HepG2 (cell line): ENCODE results near the gene ZMPSTE24. TPM values are rescaled to one million over a fixed set of nuclear protein-coding genes. Genes with fewer than 3 reads are reported as not detected.

ENCODE experiments used
- ARID3A ChIP-seq: IDR thresholded peaks from 2 replicates; pipeline ENCODE4 v1.6.1; 2012; ENCODE audit warnings: low read depth, low read length, improper control_type of control experiment
- CREB3 ChIP-seq: sonication (generic); formaldehyde crosslinking; IDR thresholded peaks from 2 replicates; pipeline ENCODE4 v1.5.0; 2020; ENCODE audit warnings: missing genetic modification reagents
- ERF ChIP-seq: IDR thresholded peaks from 2 replicates; pipeline ENCODE4 v1.6.1; 2018; ENCODE audit warnings: missing biosample characterization, missing genetic modification reagents
- HIVEP1 ChIP-seq: sonication (generic); formaldehyde crosslinking; IDR thresholded peaks from 2 replicates; pipeline ENCODE4 v1.4.0; 2020; ENCODE audit warnings: mild to moderate bottlenecking, missing genetic modification reagents
- MZF1 ChIP-seq: sonication (generic); formaldehyde crosslinking; IDR thresholded peaks from 2 replicates; pipeline ENCODE4 v1.8.1; 2023; ENCODE audit warnings: mild to moderate bottlenecking, missing genetic modification reagents, borderline replicate concordance
- PRDM10 ChIP-seq: sonication (generic); formaldehyde crosslinking; IDR thresholded peaks from 2 replicates; pipeline ENCODE4 v1.4.0; 2020; ENCODE audit warnings: low read depth, missing genetic modification reagents
- RXRA ChIP-seq: sonication (generic); formaldehyde crosslinking; IDR thresholded peaks from 2 replicates; pipeline ENCODE4 v1.5.1; 2020; ENCODE audit warnings: missing genetic modification reagents
- THAP11 ChIP-seq: IDR thresholded peaks from 2 replicates; pipeline ENCODE4 v1.6.1; 2016; ENCODE audit warnings: missing biosample characterization, missing genetic modification reagents
- ZNF564 ChIP-seq: sonication (generic); formaldehyde crosslinking; IDR thresholded peaks from 2 replicates; pipeline ENCODE4 v1.8.1; 2023; ENCODE audit warnings: mild to moderate bottlenecking, missing genetic modification reagents
- ZNF687 ChIP-seq: sonication (generic); formaldehyde crosslinking; IDR thresholded peaks from 2 replicates; pipeline ENCODE4 v1.5.1; 2020; ENCODE audit warnings: mild to moderate bottlenecking, missing genetic modification reagents, moderate library complexity
- polyA plus RNA-seq, 8 experiments: library from polyadenylated mRNA; depleted of rRNA in 3 of 8; stranded (reverse) in 7 of 8; unstranded in 1 of 8; fragments of >200 nt; fragmentation: Illumina TruSeq in 4 of 8; extraction: Trizol in 4 of 8; gene quantifications; 2 replicates each; pipeline versions ENCODE4 v1.2.1 to v1.2.3, GENCODE V29; 2011 to 2016; ENCODE audit warnings: low read depth in 4 of 8, missing spikeins in 1 of 8, mixed read lengths in 1 of 8; ENCODE audit not compliant: insufficient read depth in 1 of 8
- total RNA-seq, 5 experiments: library from RNA; depleted of rRNA; stranded (reverse); fragments of >200 nt; fragmentation: Illumina TruSeq; extraction: Trizol; gene quantifications; 2 replicates each; pipeline ENCODE4 v1.2.3, GENCODE V29; 2016; ENCODE audit warnings: low read depth in 1 of 5

Gene ZMPSTE24
- total and polyA plus RNA-seq, 2 of the 13 experiments (the other 11 are each of a cell fraction or from before 2014, with no cell fraction given): 13.6 to 60.2 TPM

- peak; percentile 52 for TF ChIP-seq ZNF687
- TF ChIP-seq HIVEP1 (CRISPR knock-in tag): no peak
- TF ChIP-seq ZNF564 (CRISPR knock-in tag): no peak
- no peak for TF ChIP-seq ERF (CRISPR knock-in tag)
- no peak for TF ChIP-seq ARID3A
- TF ChIP-seq CREB3 (CRISPR knock-in tag): no peak
- no peak for TF ChIP-seq PRDM10
- TF ChIP-seq THAP11 (CRISPR knock-in tag): no peak
- TF ChIP-seq MZF1 (CRISPR knock-in tag): no peak
- TF ChIP-seq RXRA: 0 out of 2 replicates have a peak, but pooled peaks have one; percentile 14
Measured at GRCh38 chr1:40313958-40314720, 56.1 kb downstream of the ZMPSTE24 start (continued).
